ENCODE results near the gene SEC14L2. TPM values are rescaled to one million over a fixed set of nuclear protein-coding genes. Genes with fewer than 3 reads are reported as not detected.
A peak's percentile ranks its signal among the peaks of the same experiment; 100 is the strongest.

The SEC14L2 gene
- total RNA-seq, 1 donor from 2014 or later, result 14.5 TPM

DNA sequence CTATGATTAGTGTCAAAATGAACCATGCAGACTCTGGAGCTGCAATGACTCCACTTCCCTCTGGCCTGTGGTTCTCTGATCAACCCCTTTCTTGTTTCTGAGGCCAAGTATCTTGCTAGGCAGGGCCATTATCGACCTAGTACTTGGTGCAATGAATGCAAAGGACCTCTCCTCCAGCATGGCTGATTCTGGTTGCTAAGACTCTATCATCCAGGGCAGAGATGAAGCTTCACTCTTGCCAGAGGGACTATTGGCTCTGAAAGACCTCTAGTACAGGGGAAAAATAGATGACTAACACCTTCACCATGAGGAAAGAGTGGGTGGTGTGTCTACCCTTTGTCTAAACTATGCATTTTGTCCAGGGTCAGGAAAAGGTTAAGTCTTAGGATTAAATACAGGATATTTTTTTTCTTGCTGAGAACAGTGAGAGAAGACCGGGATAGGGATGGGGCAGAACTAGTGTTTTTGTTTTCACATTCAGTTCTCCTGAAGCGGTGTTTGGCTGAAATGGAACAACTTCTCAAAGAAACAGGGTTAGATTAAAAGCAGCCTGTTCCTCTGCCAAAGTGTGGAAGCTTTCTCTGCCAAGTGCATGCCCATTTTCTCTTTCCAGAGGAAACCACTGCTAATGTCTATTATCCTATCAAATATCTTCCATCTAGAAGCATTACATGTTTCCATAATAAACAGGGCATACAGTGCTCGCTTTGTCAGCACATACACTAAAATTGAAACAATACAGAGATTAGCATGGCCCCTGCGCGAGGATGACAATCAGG lies 23.7 kb downstream of the SEC14L2 start:
- Mint-ChIP-seq H3K27ac (ENCODE audit: unreplicated experiment) (peak overlapping the region; percentile 76), H3K9me3 (ENCODE audit: unreplicated experiment) (no peaks in the 10 kb centered on the region)

DNA sequence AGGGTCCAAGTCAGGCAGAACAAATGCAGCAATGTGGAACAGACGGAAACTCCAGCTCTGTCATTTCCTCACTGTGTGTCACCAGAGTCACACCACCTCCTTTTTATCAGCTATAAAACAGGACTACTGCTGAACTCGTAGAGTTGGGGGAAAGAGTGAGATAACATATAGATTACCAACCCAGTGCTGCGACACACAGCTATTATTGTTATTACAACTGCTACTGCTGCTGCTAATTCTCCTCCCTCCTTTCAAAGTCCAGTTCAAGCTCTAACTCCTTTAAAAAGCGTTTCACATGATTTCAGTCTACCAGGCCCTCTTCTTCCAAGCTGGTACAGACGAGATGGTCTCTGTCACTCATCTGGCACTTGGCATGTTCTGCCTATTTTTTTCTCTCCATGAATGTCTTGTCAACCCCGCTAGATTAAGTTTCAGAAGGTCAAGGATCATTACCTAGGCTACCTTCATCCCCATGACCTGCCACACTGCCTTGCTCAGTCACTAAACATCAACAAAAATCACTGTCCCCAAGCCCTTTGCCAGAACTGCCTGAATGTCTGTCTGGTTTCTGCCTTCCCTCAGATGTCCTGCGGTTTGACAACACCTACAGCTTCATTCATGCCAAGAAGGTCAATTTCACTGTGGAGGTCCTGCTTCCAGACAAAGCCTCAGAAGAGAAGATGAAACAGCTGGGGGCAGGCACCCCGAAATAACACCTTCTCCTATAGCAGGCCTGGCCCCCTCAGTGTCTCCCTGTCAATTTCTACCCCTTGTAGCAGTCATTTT lies 25.1 kb downstream of the SEC14L2 start:
- peaks cover 32% of the 10 kb centered on the region for H3K4me1 Mint-ChIP-seq (ENCODE audit: low read depth, unreplicated experiment)
- FAIRE-seq (no peak), DNase-seq (ENCODE audit: low read depth) (no peak)
- peak overlapping the region; percentile 93 for H3K9ac ChIP-seq (ENCODE audit: low read length)
- H3K4me3 ChIP-seq (ENCODE audit: insufficient read depth, low read depth, low read length), result peak overlapping the region; percentile 25
- H3K27ac ChIP-seq (ENCODE audit: low read depth, low read length), result peak overlapping the region; percentile 98
- H3K4me2 ChIP-seq (ENCODE audit: low read length), result peak overlapping the region; percentile 90
- TF ChIP-seq, protein P1, sequence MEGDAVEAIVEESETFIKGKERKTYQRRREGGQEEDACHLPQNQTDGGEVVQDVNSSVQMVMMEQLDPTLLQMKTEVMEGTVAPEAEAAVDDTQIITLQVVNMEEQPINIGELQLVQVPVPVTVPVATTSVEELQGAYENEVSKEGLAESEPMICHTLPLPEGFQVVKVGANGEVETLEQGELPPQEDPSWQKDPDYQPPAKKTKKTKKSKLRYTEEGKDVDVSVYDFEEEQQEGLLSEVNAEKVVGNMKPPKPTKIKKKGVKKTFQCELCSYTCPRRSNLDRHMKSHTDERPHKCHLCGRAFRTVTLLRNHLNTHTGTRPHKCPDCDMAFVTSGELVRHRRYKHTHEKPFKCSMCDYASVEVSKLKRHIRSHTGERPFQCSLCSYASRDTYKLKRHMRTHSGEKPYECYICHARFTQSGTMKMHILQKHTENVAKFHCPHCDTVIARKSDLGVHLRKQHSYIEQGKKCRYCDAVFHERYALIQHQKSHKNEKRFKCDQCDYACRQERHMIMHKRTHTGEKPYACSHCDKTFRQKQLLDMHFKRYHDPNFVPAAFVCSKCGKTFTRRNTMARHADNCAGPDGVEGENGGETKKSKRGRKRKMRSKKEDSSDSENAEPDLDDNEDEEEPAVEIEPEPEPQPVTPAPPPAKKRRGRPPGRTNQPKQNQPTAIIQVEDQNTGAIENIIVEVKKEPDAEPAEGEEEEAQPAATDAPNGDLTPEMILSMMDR (IDR thresholded peaks at IDR 0.05; ENCODE audit: insufficient read depth, low read depth, low read length), result no peak
- no peak for TF ChIP-seq EZH2 (IDR thresholded peaks at IDR 0.05; ENCODE audit: insufficient read depth, low read length)
- H3K9me3 Mint-ChIP-seq (ENCODE audit: unreplicated experiment), result no peaks in the 10 kb centered on the region
- peaks cover 63% of the 10 kb centered on the region for H3K4me1 ChIP-seq (ENCODE audit: insufficient read depth, low read length)
- peaks cover 7% of the 10 kb centered on the region for H3K36me3 Mint-ChIP-seq (ENCODE audit: low read depth, unreplicated experiment)
- peak overlapping the region; percentile 87 for H3K4me3 Mint-ChIP-seq (ENCODE audit: unreplicated experiment)
- H3K9me3 ChIP-seq (ENCODE audit: insufficient read depth, low read depth, low read length), result no peaks in the 10 kb centered on the region
- H3K36me3 ChIP-seq (ENCODE audit: insufficient read depth, low read length), result peaks cover 21% of the 10 kb centered on the region
- H3K27me3 Mint-ChIP-seq (ENCODE audit: low read depth, unreplicated experiment), result no peaks in the 10 kb centered on the region
- no peaks in the 10 kb centered on the region for H3K27me3 ChIP-seq (ENCODE audit: insufficient read depth, low read length)
- no peaks in the 10 kb centered on the region for H3K79me2 ChIP-seq (ENCODE audit: insufficient read depth, low read length)
- no peak overlapping the region for H2AFZ ChIP-seq (ENCODE audit: low read depth, low read length)
- H3K27ac Mint-ChIP-seq (ENCODE audit: unreplicated experiment), result peak overlapping the region; percentile 100
- H4K20me1 ChIP-seq (ENCODE audit: insufficient read depth, low read length), result no peaks in the 10 kb centered on the region

More for the DNA sequence above, 23.7 kb downstream of the SEC14L2 start:
- Histone ChIP-seq H2AFZ (ENCODE audit: low read depth, low read length) (no peak overlapping the region), H3K36me3 (ENCODE audit: insufficient read depth, low read length) (peaks cover 33% of the 10 kb centered on the region), H4K20me1 (ENCODE audit: insufficient read depth, low read length) (no peaks in the 10 kb centered on the region), H3K4me2 (ENCODE audit: low read length) (peak overlapping the region; percentile 90), H3K4me3 (ENCODE audit: insufficient read depth, low read depth, low read length) (peak overlapping the region; percentile 25), H3K4me1 (ENCODE audit: insufficient read depth, low read length) (peaks cover 52% of the 10 kb centered on the region), H3K9ac (ENCODE audit: low read length) (peak overlapping the region; percentile 93), H3K9me3 (ENCODE audit: insufficient read depth, low read depth, low read length) (no peaks in the 10 kb centered on the region), H3K79me2 (ENCODE audit: insufficient read depth, low read length) (peaks cover 6% of the 10 kb centered on the region), H3K27me3 (ENCODE audit: insufficient read depth, low read length) (no peaks in the 10 kb centered on the region), H3K27ac (ENCODE audit: low read depth, low read length) (peak overlapping the region; percentile 98)
- Mint-ChIP-seq H3K4me3 (ENCODE audit: unreplicated experiment) (peak overlapping the region; percentile 41), H3K27me3 (ENCODE audit: low read depth, unreplicated experiment) (no peaks in the 10 kb centered on the region), H3K4me1 (ENCODE audit: low read depth, unreplicated experiment) (peaks cover 32% of the 10 kb centered on the region), H3K36me3 (ENCODE audit: low read depth, unreplicated experiment) (peaks cover 18% of the 10 kb centered on the region)
- no peak for TF ChIP-seq EZH2 (IDR thresholded peaks at IDR 0.05; ENCODE audit: insufficient read depth, low read length)
- TF ChIP-seq, protein P1 (IDR thresholded peaks at IDR 0.05; ENCODE audit: insufficient read depth, low read depth, low read length), result no peak
- peak; percentile 95 for DNase-seq (ENCODE audit: low read depth)
- FAIRE-seq, result peak; percentile 32

All from astrocyte (in vitro differentiated cells and primary cell).